LNCaP clone FGC (cell line): ENCODE results near the gene DSN1.

ENCODE experiments used
- DNase-seq: peaks from one replicate; pipeline ENCODE4 v3.0.0-alpha.2; 2011; ENCODE audit warnings: low read depth
- H3K4me3 ChIP-seq: 2 replicates; pipeline ENCODE4 v1.5.1; 2011; ENCODE audit warnings: mild to moderate bottlenecking, low read depth, low read length, control low read depth
- TF ChIP-seq, protein P1 (sequence below): IDR thresholded peaks from 2 replicates; pipeline ENCODE4 v1.5.1; 2012; ENCODE audit warnings: mild to moderate bottlenecking; ENCODE audit not compliant: control insufficient read depth, insufficient read depth; ENCODE audit errors: extremely low read depth

Gene DSN1

DNA sequence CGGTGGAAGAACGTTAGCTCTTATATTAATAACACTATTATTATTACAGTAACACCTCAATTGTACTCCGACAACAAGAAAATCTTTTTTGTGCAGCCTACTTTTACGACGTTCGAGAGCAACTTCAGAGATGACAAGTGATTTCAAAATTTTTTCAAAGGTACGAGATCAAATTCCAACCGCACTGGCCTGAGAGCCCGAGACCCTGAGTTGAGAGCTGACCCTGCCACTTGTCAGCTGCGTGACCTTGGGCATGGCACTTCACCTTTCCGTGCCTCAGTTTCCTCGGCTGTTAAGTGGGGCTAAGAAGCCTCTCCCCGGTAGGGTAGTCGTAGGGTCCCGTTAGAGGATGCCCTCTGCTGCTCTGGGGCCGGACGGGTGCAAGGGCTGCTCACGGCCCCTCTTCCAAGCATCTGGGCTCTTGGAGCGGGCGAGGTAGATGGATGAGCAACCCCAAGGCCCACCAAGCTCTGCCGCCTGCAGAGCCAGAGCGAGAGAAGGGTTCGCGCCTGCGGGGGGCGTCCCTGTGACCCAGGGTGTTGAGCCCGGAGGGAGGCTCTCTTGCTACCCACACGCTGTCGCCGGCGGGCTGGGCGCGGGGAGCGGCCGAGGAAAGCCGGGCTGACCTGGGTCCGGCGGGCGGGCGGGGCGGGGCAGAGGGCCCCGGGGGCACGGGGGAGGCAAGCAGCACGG is 28.2 kb downstream of the DSN1 start:
- TF ChIP-seq, protein P1, sequence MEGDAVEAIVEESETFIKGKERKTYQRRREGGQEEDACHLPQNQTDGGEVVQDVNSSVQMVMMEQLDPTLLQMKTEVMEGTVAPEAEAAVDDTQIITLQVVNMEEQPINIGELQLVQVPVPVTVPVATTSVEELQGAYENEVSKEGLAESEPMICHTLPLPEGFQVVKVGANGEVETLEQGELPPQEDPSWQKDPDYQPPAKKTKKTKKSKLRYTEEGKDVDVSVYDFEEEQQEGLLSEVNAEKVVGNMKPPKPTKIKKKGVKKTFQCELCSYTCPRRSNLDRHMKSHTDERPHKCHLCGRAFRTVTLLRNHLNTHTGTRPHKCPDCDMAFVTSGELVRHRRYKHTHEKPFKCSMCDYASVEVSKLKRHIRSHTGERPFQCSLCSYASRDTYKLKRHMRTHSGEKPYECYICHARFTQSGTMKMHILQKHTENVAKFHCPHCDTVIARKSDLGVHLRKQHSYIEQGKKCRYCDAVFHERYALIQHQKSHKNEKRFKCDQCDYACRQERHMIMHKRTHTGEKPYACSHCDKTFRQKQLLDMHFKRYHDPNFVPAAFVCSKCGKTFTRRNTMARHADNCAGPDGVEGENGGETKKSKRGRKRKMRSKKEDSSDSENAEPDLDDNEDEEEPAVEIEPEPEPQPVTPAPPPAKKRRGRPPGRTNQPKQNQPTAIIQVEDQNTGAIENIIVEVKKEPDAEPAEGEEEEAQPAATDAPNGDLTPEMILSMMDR: no peak
- no peak for DNase-seq
- H3K4me3 ChIP-seq: peak overlapping the region; percentile 87

DNA sequence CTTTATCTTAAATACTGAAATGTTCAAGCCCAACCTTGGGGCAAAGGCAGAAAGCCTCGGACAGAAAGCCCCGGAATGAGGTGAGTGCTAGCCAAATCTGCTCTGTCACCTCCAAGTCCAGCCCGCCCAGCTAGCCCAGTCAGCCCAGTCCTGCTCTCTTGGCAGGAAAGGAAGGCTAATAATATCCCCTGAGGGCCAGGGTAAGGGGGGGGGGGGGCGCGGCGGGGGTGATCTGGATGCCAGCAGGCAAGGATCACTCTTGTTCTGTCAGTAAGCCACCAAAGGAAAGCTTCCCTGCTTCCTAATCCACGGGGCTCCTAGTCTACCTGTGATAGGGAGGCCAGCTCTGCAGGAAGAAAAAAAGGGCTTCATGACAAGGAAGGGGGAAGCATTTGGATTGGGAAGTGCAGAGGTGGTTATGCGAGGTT is 28.8 kb downstream of the DSN1 start:
- DNase-seq: peak; percentile 34
- TF ChIP-seq, protein P1: no peak
- H3K4me3 ChIP-seq: peak overlapping the region; percentile 87

DNA sequence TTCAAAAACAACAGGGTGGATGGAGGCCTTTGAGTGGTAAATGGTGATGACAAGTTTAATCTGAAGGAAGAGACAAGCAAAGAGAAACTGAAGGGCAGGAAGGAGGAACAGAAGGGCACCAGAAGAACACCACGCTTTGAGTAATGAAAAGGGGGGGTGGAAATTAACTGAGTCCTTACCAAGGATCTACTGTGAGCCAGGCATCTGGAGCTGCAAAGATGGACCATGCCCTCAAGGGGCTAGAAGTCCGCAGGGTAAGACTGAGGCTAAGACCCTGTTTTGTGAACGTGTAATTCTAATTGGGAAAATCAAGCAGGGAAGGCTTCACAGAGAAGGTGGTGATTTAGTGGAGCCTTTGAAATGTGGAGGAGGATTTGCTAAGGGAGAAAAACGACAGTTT is 29.3 kb downstream of the DSN1 start:
- no peak for DNase-seq
- TF ChIP-seq, protein P1: no peak
- peak overlapping the region; percentile 87 for H3K4me3 ChIP-seq

GRCh38 chr20:36742558-36742957 is 31.0 kb downstream of the DSN1 start:
- no peak overlapping the region for H3K4me3 ChIP-seq
- DNase-seq: no peak
- TF ChIP-seq, protein P1: no peak

GRCh38 chr20:36741072-36741471 is 32.5 kb downstream of the DSN1 start:
- DNase-seq: no peak
- TF ChIP-seq, protein P1: no peak
- no peak overlapping the region for H3K4me3 ChIP-seq

- no peak for DNase-seq
- TF ChIP-seq, protein P1: no peak
- H3K4me3 ChIP-seq: no peak overlapping the region
Measured at GRCh38 chr20:36737183-36737499, 36.4 kb downstream of the DSN1 start.
